Left renal cortex interstitium (tissue), 4 donors: ENCODE data around the gene NOL3. TPM values are rescaled to one million over a fixed set of nuclear protein-coding genes. Genes with fewer than 3 reads are reported as not detected.

Source experiments
- DNase-seq, 4 donors: peaks; one replicate each; pipeline ENCODE4 v3.0.0-alpha.2; 2013; ENCODE audit warnings: low read depth in 4 of 4, low spot score in 2 of 4, missing footprints in 1 of 4
- polyA plus RNA-seq, 4 donors: library from polyadenylated mRNA; unstranded; fragments of 120-200 nt; gene quantifications; one replicate each; pipeline ENCODE4 v1.2.1, GENCODE V29; 2013; ENCODE audit not compliant: insufficient read length in 4 of 4

The NOL3 gene
- polyA plus RNA-seq, 4 donors, result 3.6 to 8.3 (median 6.0) TPM

- DNase-seq, result no peak
Observed at GRCh38 chr16:67187175-67187890, 17.0 kb downstream of the NOL3 start.

GRCh38 chr16:67188323-67188722 lies 18.0 kb downstream of the NOL3 start:
- no peak for DNase-seq

- no peak for DNase-seq
Observed at GRCh38 chr16:67188798-67189197, 18.5 kb downstream of the NOL3 start.

- no peak for DNase-seq
Observed at GRCh38 chr16:67190041-67190440, 19.7 kb downstream of the NOL3 start, which contains the start of gene EXOC3L1. TSS of gene EXOC3L1 (minus strand) at chr16:67190136. CDS start at chr16:67189676, 460 bp downstream.

- no peak for DNase-seq
Observed at GRCh38 chr16:67190448-67191399, 20.4 kb downstream of the NOL3 start.

GRCh38 chr16:67191411-67191994 lies 21.2 kb downstream of the NOL3 start:
- DNase-seq, result no peak

- peak in 3 of 4 donors; percentile 69 to 79 (median 76) for DNase-seq
Observed at GRCh38 chr16:67191995-67192681, 21.8 kb downstream of the NOL3 start, which contains the start of gene E2F4. TSS of gene E2F4 (plus strand) at chr16:67192155. CDS start at chr16:67192228, 73 bp downstream.

GRCh38 chr16:67192781-67193361 lies 22.5 kb downstream of the NOL3 start:
- no peak for DNase-seq

GRCh38 chr16:67193536-67193935 lies 23.2 kb downstream of the NOL3 start:
- no peak for DNase-seq

- no peak for DNase-seq
Observed at GRCh38 chr16:67194260-67194659, 23.9 kb downstream of the NOL3 start.

GRCh38 chr16:67195676-67196075 lies 25.3 kb downstream of the NOL3 start:
- DNase-seq, result no peak

- DNase-seq, result no peak
Observed at GRCh38 chr16:67196881-67197280, 26.5 kb downstream of the NOL3 start.

- DNase-seq, result no peak
Observed at GRCh38 chr16:67197704-67198103, 27.4 kb downstream of the NOL3 start.

GRCh38 chr16:67198238-67198734 lies 27.9 kb downstream of the NOL3 start:
- DNase-seq, result no peak

GRCh38 chr16:67199011-67199807 lies 28.9 kb downstream of the NOL3 start, which contains the start of gene ELMO3:
TSS of gene ELMO3 (plus strand) at chr16:67199131. CDS start at chr16:67199327, 196 bp downstream.
- no peak for DNase-seq

GRCh38 chr16:67199808-67200198 lies 29.5 kb downstream of the NOL3 start:
- DNase-seq, result no peak

GRCh38 chr16:67200491-67200890 lies 30.2 kb downstream of the NOL3 start:
- no peak for DNase-seq

- DNase-seq, result no peak
Observed at GRCh38 chr16:67201411-67202345, 31.3 kb downstream of the NOL3 start.
